Testis (tissue), 3 donors: ENCODE data around the gene NRG2. TPM values are rescaled to one million over a fixed set of nuclear protein-coding genes. Genes with fewer than 3 reads are reported as not detected.

Source experiments
- DNase-seq: peaks from one replicate; pipeline ENCODE4 v3.0.0-alpha.2; 2019
- H3K27ac ChIP-seq, 2 donors: fragments of 200-600 bp; sonication (generic); one replicate each; pipeline ENCODE4 v1.5.1; 2019
- H3K27me3 ChIP-seq: fragments of 200-600 bp; sonication (generic); one replicate; pipeline ENCODE4 v1.5.1; 2019
- H3K36me3 ChIP-seq: fragments of 200-600 bp; sonication (generic); one replicate; pipeline ENCODE4 v1.5.1; 2017; ENCODE audit warnings: low read depth; ENCODE audit errors: missing control alignments
- H3K4me1 ChIP-seq: fragments of 200-600 bp; sonication (generic); one replicate; pipeline ENCODE4 v1.5.1; 2019
- H3K4me3 ChIP-seq, 2 donors: fragments of 200-600 bp; sonication (generic); one replicate each; pipeline ENCODE4 v1.5.1; 2017 to 2019
- H3K9me3 ChIP-seq: fragments of 200-600 bp; sonication (generic); one replicate; pipeline ENCODE4 v1.5.1; 2017
- CTCF ChIP-seq, 3 experiments: fragments of 450-650 bp in 2 of 3; fragments of 200-600 bp in 1 of 3; sonication (generic) in 1 of 3; IDR thresholded peaks; one replicate each; pipeline ENCODE4 v1.5.1; 2016 to 2019; ENCODE audit warnings: antibody characterized with exemption in 3 of 3, mild to moderate bottlenecking in 2 of 3, moderate library complexity in 1 of 3
- POLR2A ChIP-seq: fragments of 450-650 bp; IDR thresholded peaks from one replicate; pipeline ENCODE4 v1.6.1; 2017; ENCODE audit warnings: antibody characterized with exemption, mild to moderate bottlenecking, moderate library complexity
- WGBS, 2 donors: methylation state at CpG; one replicate each; pipeline ENCODE4 v1.1.5; 2018; 5-methylcytosine and 5-hydroxymethylcytosine counted together
- intact Hi-C: fragments of 100-400 bp; cut with DNase I; formaldehyde crosslinking; loops from one replicate; pipeline ENCODE4 v1.15.1; 2023; ENCODE audit warnings: low total_unique reads
- polyA plus RNA-seq: library from polyadenylated mRNA; stranded (reverse); fragments of 350-450 nt; fragmentation: Illumina TruSeq; extraction: RNeasy Lipid Tissue Mini Kit (QIAGEN cat#74804); gene quantifications from one replicate; pipeline ENCODE4 v1.2.3, GENCODE V29; 2014; ENCODE audit warnings: low read depth, low replicate concordance; ENCODE audit not compliant: insufficient read depth
- total RNA-seq, 2 donors: library from RNA; depleted of rRNA; stranded (reverse); fragments of >200 nt; gene quantifications; one replicate each; pipeline ENCODE4 v1.2.3, GENCODE V29; 2016

The NRG2 gene
- total and polyA plus RNA-seq, 3 donors from 2014 or later: 4.8 to 23.2 (median 13.0) TPM

- no peak overlapping the region for H3K27ac ChIP-seq
- H3K4me3 ChIP-seq: no peak overlapping the region
- DNase-seq: no peak
- WGBS, 2 donors: 88 to 94% methylated on average over 2 of the region's 2 CpGs
- TF ChIP-seq CTCF (IDR thresholded peaks at IDR 0.05) (no peak), POLR2A (no peak)
- no peaks in the 10 kb centered on the region for H3K36me3 ChIP-seq
- intact Hi-C loops: no loop called here
- H3K4me1 ChIP-seq: peaks cover 8% of the 10 kb centered on the region
- no peaks in the 10 kb centered on the region for H3K9me3 ChIP-seq
- H3K27me3 ChIP-seq: no peaks in the 10 kb centered on the region
Measured at GRCh38 chr5:139886213-139886612, 156.9 kb downstream of the NRG2 start.

DNA sequence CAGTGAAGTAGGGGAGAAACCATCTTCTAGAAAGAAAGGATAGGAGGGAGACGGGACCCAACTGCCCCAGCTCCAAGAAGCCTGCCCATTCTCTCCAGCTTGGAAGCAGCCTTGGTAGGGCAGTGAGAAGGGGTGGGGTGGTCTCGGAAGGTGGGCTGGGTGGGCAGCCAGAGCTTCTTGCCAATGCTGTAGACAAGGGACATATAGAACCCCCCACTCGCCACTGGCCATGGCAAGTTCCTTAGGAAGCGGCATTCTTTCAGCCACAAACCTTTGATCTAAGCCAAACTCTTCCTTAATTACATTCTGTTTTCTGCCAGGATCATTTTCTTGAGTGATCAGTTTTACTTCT is 157.3 kb downstream of the NRG2 start:
- 91 to 95% methylated on average over 4 of the region's 4 CpGs for WGBS, 2 donors
- no peaks in the 10 kb centered on the region for H3K36me3 ChIP-seq
- no peak for TF ChIP-seq CTCF (IDR thresholded peaks at IDR 0.05)
- no peak for TF ChIP-seq POLR2A
- no peak overlapping the region for H3K27ac ChIP-seq
- DNase-seq: no peak
- H3K4me3 ChIP-seq: no peak overlapping the region
- peaks cover 12% of the 10 kb centered on the region for H3K4me1 ChIP-seq
- no peaks in the 10 kb centered on the region for H3K9me3 ChIP-seq
- no peaks in the 10 kb centered on the region for H3K27me3 ChIP-seq
- intact Hi-C loops: no loop called here

DNA sequence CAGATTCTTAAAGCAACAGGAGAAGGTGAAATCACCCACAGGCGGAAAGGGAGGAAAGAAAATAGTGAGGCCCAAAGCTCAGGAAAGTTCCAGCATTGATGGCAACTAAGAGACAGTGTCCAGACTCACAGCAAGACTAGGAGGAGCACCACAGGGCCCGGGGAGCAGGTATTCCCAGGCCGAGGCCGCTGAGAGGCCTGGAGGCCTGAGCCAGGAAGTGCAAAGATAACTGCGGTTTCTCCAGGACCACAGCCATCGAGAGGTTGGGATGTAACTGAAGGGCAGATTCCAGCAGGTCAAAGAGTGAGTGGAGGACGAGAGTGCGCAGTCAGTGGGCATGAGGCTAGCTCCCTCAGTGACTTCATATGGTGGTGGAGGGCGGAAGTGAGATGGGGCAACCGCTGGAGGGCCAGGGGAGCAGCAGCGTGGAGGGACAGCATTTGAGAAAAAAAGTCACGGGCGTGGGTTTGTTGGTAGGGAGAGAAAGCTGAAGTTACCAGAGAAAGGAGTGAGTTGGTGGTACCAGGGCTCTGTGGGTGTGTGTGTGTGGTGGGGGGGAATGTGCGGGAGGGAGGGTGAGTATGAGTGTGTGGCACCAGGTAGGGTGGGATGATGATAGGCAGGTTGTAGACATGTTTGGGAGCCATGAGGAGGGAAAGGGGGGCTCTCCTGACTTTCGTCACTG is 157.8 kb downstream of the NRG2 start:
- Histone ChIP-seq H3K9me3 (no peaks in the 10 kb centered on the region), H3K36me3 (no peaks in the 10 kb centered on the region), H3K4me1 (peaks cover 17% of the 10 kb centered on the region), H3K27me3 (no peaks in the 10 kb centered on the region), H3K4me3 (no peak overlapping the region), H3K27ac (no peak overlapping the region)
- TF ChIP-seq POLR2A (no peak), CTCF (IDR thresholded peaks at IDR 0.05) (no peak)
- 84 to 88% methylated on average over 15 of the region's 15 CpGs for WGBS, 2 donors
- DNase-seq: no peak
- intact Hi-C loops: no loop called here

- WGBS, 2 donors: 48 to 67% methylated on average over 3 of the region's 3 CpGs
- intact Hi-C loops: no loop called here
- no peaks in the 10 kb centered on the region for H3K9me3 ChIP-seq
- TF ChIP-seq POLR2A: no peak
- no peak for TF ChIP-seq CTCF (IDR thresholded peaks at IDR 0.05)
- no peaks in the 10 kb centered on the region for H3K27me3 ChIP-seq
- H3K36me3 ChIP-seq: no peaks in the 10 kb centered on the region
- peaks cover 19% of the 10 kb centered on the region for H3K4me1 ChIP-seq
- DNase-seq: no peak
- H3K27ac ChIP-seq: no peak overlapping the region
- no peak overlapping the region for H3K4me3 ChIP-seq
Measured at GRCh38 chr5:139884734-139885133, 158.4 kb downstream of the NRG2 start.

- no peaks in the 10 kb centered on the region for H3K9me3 ChIP-seq
- no peaks in the 10 kb centered on the region for H3K36me3 ChIP-seq
- no peak overlapping the region for H3K27ac ChIP-seq
- H3K4me1 ChIP-seq: peaks cover 19% of the 10 kb centered on the region
- intact Hi-C loops: no loop called here
- TF ChIP-seq POLR2A (no peak), CTCF (IDR thresholded peaks at IDR 0.05) (no peak)
- H3K27me3 ChIP-seq: no peaks in the 10 kb centered on the region
- WGBS, 2 donors: 72 to 83% methylated on average over 3 of the region's 3 CpGs
- no peak for DNase-seq
- no peak overlapping the region for H3K4me3 ChIP-seq
Measured at GRCh38 chr5:139884144-139884543, 159.0 kb downstream of the NRG2 start.
